Retinal pigment epithelial cell (primary cell): Measurements from ENCODE around the gene MGST2.
"Not testable (repeated sequence)": the region's sequence is repeated elsewhere in the genome, so short reads cannot be mapped to it uniquely, and the experiment has no call there.

Source experiments
- DNase-seq: peaks from one replicate; pipeline ENCODE4 v3.0.0-alpha.2; 2010; ENCODE audit warnings: low read depth
- H3K4me3 ChIP-seq: 2 replicates; pipeline ENCODE4 v1.5.1; 2011; ENCODE audit warnings: mild to moderate bottlenecking, low read length, control low read depth, moderate library complexity
- CTCF ChIP-seq: conservative IDR thresholded peaks from 2 replicates; pipeline ENCODE4 v1.5.1; 2011; ENCODE audit warnings: low read depth, low read length, control low read depth, inconsistent platforms

Gene MGST2

GRCh38 chr4:139690419-139690818 is 24.8 kb downstream of the MGST2 start:
- no peak for TF ChIP-seq CTCF
- H3K4me3 ChIP-seq: no peak overlapping the region
- DNase-seq: no peak

- no peak for DNase-seq
- H3K4me3 ChIP-seq: no peak overlapping the region
- TF ChIP-seq CTCF: peak; percentile 38
Observed at GRCh38 chr4:139692309-139693012, 26.8 kb downstream of the MGST2 start.

- TF ChIP-seq CTCF: no peak
- no peak overlapping the region for H3K4me3 ChIP-seq
- no peak for DNase-seq
Observed at GRCh38 chr4:139694522-139695107, 29.0 kb downstream of the MGST2 start.

- H3K4me3 ChIP-seq: no peak overlapping the region
- no peak for DNase-seq
- TF ChIP-seq CTCF: no peak
Observed at GRCh38 chr4:139696491-139696890, 30.9 kb downstream of the MGST2 start.

- DNase-seq, H3K4me3 ChIP-seq: not testable (repeated sequence)
- TF ChIP-seq CTCF: peak; percentile 28
Observed at GRCh38 chr4:139698167-139698925, 32.7 kb downstream of the MGST2 start.

GRCh38 chr4:139700568-139700967 is 34.9 kb downstream of the MGST2 start:
- no peak overlapping the region for H3K4me3 ChIP-seq
- no peak for TF ChIP-seq CTCF
- DNase-seq: no peak
